Measurements from ENCODE around the gene HSH2D.
"Not testable (repeated sequence)": the region's sequence is repeated elsewhere in the genome, so short reads cannot be mapped to it uniquely, and the experiment has no call there.

HSH2D gene

DNA sequence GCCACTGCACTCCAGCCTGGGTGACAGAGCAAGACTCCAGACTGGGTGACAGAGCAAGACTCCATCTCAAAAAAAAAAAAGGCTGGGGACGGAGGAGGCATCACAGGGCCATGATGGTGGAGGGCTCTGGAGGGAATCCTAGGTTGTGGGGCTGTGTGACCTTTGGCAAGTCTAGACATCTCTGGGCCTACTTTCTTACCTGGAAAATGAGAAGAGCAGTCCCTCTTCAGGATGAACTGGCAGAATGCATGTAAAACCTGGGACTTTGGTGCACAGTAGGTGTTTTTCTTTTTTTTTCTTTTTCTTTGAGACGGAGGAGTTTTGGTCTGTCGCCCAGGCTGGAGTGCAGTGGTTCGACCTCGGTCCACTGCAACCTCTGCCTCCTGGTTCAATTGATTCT is 16.2 kb downstream of the HSH2D start:
- DNase-seq = no peak

DNA sequence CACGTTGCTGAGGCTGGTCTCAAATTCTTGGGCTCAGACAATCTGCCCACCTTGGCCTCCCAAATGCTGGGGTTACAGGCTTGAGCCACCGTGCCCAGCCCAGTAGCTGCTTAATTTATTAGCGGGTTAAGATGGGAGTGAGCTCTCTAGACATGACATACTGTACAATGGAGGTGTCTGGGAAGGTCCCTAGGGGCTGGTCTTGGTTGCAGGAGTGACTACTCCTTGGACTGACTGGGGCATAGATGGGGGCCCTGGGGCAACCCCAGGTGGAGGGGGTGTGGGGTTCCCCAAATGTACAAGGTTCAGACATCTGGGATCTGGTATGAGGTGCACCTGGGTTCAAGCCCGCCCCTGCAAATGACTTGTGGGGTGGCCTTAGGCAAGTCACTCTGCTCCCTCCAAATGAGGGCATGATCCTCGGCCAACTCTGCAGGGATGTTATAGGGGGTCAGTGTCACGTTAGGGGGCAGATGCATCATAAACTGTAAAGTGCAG is 17.0 kb downstream of the HSH2D start:
- no peak for DNase-seq

DNA sequence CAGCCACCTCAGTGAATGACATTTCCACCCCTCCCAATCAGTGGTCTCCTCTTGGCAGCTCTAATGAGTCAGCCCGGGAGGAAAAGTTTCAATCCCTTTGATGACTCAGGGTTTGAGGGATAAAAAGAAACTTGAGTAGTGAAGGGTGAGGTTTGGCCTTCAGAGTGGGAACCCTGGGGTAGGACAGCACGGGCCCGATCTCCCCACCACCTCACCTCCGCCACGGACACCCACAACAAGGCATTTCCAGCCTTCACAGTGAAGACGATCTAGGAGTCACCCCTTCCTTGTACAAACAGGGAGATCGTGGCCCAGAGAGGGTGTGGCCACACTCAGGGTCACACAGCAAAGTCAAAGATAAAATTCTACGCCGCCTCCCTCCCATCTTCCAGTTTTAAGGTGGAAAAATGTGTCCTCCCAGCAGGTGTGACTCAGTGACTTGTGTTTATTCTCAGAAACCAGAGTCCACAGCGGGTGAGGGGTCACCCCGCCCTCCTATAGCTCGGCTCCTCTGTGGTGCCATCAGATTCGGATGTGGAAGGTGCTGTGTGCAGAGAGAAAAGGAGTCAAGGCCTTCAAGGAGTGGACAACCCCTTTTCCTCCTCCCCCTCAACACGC is 17.6 kb downstream of the HSH2D start:
- DNase-seq = no peak

DNA sequence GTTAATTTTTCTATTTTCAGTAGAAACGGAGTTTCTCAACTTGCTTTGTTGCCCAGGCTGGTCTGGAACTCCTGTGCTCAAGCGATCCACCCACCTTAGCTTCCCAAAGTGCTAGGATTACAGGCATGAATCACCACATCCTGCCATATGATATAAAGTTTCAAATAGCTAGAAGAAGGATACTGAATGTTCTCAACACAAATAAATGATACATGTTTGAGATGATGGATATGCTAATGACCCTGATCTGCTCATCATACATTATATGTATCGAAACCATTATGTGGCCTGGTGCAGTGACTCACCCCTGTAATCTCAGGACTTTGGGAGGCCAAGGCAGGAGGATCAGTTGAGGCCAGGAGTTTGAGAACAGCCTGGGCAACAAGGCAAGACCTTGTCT is 18.4 kb downstream of the HSH2D start:
- DNase-seq = no peak

DNA sequence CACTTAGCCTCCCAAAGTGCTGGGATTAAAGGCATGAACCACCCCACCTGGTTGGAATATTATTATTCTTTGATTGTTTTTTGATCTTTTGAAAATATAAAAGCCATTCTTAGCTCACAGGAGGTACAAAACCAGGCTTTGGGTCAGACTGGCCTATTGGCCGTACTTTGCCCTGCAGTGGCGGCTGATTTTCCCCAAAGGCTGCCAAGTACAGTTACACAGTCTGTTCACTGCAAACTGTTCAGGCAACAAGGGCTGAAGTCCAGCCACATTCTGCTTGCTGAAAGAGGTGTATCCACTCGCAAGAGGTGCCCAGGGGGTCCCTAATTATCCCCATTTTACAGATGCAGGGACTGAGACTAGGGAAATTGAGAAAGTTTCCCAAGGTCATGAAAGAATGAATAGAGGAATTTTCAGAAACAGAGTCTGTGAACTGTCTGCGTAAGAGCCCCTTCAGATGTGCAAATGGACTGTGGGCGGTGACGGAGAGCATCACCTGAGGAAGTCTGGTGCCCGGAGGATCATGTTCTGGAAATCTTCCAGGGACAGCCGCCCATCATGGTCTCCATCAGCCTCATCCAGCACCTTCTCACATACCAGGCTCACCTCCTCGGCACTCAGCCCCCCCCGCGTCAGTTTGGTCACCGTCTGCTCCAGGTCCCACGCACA is 20.9 kb downstream of the HSH2D start:
- no peak for DNase-seq

DNA sequence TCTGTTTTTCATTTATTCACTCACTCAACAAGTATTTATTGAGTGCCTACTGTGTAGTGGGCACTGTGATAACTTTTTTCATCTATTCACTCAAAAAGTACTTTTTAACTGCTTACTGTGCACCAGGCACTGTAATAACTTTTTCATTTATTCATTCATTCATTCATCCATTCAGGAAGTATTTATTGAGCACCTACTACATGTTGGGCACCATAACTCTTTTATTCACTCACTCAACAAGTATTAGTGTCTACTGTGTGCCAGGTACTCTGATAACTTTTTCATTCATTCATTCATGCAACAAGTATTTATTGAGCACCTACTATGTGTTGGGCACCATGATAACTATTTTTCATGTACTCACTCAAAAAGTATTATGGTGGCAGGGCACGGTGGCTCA is 22.9 kb downstream of the HSH2D start:
- no peak for DNase-seq

DNA sequence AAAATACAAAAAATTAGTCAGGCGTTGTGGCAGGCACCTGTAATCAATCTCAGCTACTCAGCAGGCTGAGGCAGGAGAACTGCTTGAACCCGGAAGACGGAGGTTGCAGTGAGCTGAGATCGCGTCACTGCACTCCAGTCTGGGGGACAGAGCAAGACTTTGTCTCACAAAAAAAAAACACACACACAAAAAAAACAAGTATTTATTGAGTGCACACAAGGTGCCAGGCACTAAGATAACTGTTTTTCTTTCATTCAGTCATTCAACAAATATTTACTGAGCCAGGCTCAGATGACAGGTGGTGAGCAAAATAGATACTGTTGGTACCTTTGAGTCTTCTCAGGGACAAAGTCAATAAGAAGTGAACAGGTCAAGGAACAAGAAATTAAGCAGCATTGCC is 23.6 kb downstream of the HSH2D start:
- no peak for DNase-seq

DNA sequence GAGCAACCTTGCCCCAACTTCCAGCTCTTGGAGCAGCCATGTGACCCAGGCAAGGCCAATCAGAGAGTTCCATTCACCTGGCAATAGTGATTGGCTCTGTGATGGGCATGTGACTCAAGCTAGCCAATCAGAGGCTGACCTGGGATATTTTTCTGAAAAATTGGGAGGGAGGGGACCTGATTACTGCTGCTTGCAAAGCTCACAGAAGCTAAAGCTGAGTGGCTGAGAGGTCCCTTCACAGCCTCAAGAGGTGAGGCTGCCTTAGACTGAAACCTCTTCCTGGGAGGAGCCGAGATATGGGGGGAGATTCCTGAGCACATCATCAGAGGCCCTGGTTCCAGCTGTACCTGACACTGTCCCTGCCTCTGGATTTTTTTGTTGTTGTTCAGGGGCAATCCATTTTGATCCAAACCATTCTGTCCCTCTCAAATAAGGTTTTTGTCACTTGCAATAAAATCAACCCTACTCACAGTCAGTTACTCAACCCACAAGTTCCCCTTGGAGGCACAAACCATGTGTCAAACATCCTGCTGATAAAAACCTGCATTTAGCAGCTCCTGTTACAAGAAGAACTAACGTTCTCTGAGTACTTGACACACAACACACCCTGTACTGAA is 25.1 kb downstream of the HSH2D start:
- DNase-seq = no peak

DNA sequence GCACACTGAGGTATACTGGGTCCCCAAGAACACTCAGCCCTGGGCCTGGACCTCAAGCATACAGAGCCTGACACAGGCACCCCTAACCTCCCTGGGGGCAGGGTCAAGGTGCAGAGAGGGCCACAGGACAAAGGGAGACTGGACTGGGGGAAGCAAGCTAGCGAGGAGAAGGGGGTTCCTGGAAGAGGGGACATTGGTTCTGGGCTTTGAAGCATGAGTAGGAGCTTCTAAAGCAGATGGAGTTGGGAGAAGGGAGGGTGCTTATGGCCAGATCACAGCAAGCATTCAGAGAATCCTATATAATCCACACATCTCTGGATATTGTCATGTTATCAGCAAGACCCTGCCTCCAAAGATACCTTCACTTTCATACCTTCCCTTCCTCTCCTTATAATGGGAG is 26.6 kb downstream of the HSH2D start:
- no peak for DNase-seq

DNA sequence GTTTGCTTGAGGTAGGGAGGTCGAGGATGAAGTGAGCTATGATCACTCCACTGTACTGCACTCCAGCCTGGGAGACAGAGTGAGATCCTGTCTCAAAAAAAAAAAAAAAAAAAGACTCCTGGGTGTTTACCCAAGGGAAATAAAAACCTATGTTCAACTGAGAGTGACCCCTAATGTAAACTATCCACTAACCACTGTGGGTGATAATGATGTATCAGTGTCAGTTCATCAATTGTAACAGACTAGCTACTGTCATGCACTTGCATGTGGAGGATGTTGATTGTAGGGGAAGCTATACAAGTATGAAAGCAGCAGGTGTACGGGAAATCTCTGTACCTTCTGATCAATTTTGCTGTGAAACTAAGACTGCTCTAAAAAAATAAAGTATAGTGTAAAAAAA is 32.5 kb downstream of the HSH2D start:
- no peak for DNase-seq

DNA sequence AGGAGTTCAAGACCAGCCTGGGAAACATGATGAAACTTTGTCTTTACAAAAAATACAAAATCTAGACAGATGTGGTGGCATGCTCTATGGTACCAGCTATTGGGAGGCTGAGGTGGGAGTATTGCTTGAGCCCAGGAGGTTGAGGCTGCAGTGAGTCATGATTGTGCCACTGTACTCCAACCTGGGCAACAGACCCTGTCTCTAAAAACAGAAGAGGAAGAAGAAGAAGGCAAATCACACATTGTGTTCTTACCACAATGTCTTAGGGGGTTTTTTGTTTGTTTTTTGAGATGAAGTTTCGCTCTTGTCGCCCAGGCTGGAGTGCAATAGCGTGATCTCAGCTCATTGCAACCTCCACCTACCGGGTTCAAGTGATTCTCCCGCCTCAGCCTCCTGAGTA is 35.4 kb downstream of the HSH2D start:
- not testable (repeated sequence) for DNase-seq

DNA sequence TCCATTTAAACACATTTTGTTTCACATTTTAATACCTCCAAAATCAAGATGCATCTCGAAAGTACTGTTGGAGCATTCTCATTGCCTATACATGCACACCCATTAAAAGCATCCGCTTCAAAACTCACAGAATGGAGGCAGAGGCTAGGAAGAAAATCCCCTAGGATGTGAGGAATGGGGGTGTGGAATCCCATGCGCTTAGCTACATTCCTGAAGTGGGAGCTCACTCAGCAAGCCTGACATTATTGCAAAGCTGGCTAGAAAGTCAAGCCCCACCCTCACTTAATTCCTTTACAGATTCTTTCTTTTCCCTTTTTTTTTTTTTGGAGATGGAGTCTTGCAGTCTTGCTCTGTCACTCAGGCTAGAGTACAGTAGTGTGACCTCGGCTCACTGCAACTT is 37.1 kb downstream of the HSH2D start:
- DNase-seq = no peak

DNA sequence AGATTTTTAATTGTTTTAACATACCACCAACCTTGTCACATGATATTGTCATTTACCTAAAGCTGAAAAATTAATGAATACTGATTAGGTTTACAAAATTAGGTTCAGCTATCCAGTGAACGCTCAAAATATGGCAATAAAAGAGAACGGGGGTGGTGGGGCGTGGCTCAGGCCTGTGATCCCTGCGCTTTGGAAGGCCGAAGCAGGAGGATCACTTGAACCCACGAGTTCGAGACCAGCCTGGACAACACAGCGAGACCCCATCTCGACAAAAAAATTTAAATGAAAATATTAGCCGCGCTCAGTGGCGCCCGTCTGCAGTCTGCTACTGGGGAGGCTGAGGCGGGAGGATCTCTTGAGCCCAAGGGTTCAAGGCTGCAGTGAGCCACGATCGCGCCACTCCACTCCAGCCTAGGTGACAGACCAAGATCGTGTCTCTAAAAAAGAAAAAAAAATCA is 41.2 kb downstream of the HSH2D start:
- no peak for DNase-seq

DNA sequence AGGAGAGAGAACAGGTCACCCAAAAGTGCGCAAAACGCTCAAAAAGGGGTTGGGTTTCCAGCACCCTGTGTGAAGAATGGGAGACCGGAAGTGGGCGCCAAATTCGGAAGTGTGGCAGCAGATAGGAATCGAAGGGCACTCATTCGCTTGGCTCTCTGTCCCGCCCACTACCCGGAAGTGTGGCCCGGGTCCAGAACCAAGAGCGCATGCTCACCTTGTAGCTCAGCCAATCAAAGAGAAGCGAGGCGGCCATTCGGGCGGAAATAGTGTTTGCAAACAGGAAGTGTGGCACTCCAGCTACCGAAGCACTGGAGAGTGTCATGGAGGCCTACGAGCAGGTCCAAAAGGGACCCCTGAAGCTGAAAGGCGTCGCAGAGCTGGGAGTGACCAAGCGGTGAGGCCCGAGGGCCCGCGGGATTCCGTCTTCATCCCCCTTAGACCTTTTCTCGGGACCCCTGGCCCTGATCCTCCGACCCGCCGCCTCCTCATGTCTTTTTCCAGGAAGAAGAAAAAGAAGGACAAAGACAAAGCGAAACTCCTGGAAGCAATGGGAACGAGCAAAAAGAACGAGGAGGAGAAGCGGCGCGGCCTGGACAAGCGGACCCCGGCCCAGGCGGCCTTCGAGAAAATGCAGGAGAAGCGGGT is 41.8 kb downstream of the HSH2D start, which contains the start of gene FAM32A:
Gene FAM32A (plus strand): TSS at position 288 of the 645 bp plus-strand sequence. CDS start 33 bp downstream, at position 321.
- peak; percentile 84 to 96 (median 94) for DNase-seq

DNA sequence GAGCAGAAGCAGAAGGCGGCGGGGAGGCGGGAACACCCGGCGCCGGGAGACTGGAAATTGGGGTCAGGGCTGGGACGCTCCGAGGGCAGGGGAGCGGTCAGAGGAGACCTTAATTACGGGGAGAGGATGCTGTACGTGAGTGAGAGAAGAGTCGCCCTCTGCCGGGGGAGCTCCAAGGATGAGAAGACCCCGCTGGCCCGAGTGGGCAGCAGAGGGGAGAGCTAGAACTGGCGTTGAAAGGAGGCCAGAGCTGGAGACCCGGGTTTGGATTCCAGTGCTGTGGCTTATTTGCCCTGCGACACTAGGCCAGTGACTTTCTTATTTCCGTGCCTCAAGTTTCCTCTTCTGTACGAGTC is 42.3 kb downstream of the HSH2D start:
- peak in 2 of 4 experiments; percentile 16 to 21 for DNase-seq

DNA sequence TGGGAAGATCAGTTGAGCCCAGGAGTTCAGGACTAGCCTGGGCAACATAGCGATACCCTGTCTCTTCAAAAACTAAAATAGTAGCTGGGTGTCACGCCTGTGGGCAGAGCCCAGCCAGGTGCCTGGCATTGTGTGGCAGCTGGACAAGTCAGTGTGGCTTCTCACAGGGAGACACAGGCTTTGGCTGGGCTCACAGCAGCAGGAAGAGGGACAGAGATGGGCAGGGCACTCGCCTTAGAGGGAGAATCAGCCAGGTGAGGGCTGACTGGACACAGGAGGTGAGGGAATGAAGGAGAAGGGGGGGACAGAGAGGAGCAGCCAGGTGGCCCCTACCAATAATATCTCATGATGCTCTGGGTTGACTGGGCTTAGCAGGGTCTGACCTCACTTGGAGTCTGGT is 45.0 kb downstream of the HSH2D start:
- no peak for DNase-seq

DNA sequence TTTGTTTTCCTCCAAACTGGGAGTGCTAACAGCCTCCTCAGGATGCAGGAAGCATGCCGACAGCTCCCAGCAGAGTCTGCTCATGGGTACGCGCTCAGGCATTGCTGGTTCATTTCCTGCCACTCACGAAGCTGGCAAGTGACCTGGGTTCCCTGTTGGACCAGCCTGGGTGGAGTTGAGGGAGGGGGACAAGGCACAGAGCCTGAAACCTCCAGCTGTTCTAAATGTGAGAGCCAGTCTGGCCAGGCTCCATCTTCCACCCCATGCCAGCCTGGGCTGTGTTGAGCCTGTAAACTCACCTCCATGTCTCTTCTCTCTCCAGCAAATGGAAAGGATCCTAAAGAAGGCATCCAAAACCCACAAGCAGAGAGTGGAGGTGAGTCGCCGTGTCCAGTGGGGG is 46.7 kb downstream of the HSH2D start:
- no peak for DNase-seq

DNA sequence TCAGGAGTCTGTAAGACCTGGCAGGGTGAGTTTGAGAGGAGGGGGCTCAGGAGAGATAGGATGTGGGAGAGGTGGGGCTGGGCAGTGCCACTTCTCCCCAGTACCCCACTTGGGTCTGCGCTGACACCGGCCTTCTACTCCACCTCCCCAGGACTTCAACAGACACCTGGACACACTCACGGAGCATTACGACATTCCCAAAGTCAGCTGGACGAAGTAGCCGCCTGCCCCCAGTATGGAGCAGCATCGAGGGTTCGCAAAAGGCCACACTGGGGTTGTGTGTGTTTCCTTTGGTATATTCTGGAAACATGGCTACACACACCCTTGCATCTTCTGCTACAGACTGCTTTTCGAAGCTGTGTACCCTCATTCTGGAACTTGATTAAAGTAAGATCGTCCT is 47.3 kb downstream of the HSH2D start:
- DNase-seq = no peak

DNA sequence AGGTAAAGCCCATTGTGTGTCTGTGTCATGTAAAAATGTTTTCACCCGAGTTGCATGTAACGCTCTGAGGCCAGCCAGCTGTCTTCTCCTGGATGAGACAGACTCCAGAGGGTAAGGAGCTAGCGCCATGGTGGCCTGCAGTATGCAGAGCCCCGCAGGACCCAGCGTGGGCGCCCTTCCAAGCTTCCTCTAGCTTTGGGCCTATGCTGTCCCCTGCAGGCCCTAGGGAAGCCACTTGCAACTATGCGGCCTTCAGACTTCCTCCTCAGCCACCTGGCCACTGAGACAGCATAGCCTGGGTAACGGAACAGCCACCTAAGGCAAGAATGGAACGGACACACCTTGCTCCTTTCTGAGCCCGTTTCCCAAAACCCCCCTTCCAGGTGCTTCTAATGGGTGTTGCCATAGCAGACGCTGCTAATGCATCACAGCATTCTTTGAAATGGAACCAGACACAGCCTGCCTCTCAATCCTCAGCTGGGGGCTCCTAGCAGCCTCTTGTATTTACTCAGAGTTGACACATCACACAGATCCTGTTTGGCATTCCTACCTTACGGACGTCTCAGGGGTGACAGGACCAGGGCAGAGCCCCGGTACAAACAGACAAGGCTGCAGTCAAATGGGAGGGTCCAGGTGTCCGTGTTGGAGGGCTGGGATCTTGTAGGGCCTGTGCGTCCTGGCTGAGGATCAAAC is 47.9 kb downstream of the HSH2D start:
- DNase-seq = no peak

DNA sequence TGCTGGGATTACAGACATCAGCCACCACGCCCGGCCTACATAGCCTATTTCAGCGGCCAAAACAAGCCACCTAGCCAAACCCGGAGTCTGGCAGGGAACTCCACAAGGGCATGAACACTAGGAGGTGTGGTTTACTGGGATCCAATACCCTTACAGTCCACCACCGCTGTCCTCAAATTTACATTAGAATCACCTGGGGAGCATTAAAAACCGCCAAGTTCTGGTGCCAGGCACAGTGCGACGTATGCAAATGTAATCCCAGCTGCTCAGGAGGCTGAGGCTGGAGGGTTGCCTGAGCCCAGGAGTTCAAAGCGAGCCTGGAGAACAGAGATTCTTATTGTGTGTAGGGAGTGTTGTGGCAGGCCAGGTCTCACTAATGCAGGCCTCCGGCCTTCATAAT is 50.0 kb downstream of the HSH2D start:
- no peak for DNase-seq

DNA sequence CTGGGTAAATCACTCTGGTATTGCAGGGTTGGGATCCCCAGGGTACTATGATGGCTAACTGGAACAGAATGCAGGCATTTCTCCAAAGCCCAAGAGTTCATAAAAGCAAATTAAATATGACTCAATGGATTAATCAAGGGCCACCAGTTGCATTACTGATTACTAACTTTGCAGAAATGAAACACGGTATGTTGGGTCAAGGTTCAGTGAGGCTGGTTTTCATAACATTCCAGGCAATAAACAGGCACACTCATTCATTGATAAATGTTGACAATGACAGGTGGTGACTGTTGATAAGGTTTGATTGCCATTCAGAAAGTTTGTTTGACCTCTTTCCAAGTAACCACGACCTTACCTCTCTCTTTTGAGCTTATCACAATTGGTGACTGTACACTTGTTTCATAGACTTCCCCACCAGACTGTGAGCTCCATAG is 53.7 kb downstream of the HSH2D start:
- DNase-seq = no peak

DNA sequence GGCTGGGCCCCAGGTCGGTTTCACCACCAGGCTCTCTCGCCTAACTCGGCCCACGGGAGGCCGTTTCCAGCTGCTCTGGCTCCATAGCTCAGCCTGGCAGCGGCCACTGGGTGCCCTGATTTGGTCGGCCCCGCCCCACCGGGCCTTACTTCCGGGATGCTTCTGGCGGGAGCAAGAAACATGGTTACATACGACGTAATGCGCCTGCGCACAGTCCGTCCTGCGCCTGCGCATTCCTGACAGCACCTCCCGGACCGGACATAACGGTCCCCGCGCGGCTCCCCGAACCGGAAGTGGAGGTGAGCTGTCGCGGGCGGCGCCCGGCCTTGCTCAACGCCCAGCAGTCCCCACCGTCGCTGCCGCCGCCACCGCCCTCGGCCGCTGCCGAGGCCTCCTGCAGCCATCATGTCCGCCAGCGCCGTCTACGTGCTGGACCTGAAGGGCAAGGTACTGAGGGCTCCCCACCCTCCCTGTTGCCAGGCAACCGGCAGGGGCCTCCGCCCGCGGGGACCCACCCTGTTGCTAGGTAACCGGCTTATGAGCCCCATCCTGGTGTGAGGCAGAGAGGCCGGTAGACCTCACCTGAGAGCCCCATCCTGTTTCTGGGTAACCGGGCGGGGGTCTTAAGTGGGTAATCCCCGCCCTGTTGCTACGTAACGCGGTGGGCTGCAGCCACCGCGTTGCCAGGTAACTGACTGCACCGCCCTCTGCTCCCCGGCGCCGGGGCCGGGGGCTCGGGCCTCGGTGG is 54.3 kb downstream of the HSH2D start, which contains the start of gene AP1M1:
Gene AP1M1 (plus strand): TSS at position 290 of the 748 bp plus-strand sequence. CDS start 116 bp downstream, at position 406.
- peak; percentile 95 to 99 (median 96) for DNase-seq
